Measurements from ENCODE around the gene SLC1A2.

The SLC1A2 gene

DNA sequence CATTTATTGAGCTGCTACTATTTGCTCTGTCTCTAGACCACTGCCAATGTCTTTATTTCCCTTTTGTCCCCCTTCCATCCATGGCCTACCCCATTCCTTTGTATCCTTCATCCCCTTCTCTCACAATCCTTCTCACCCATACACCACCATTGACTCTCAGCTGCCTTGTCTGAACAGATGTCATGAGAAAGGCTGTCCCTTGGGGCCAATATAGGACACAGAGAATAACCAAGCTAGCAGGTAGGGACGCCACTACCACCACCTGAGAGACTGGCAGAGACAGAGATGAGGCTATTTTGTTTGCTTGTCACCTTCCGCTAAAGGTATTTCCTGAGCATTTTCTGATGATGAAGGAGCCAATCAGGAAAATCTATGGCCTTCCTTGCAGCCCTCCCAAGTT, 141.5 kb downstream of the SLC1A2 start:
- no peak for DNase-seq (ENCODE audit: extremely low read depth, low read depth)

GRCh38 chr11:35276396-35277145, 142.8 kb downstream of the SLC1A2 start:
- DNase-seq (ENCODE audit: extremely low read depth, low read depth): no peak
- TF ChIP-seq, protein P1, sequence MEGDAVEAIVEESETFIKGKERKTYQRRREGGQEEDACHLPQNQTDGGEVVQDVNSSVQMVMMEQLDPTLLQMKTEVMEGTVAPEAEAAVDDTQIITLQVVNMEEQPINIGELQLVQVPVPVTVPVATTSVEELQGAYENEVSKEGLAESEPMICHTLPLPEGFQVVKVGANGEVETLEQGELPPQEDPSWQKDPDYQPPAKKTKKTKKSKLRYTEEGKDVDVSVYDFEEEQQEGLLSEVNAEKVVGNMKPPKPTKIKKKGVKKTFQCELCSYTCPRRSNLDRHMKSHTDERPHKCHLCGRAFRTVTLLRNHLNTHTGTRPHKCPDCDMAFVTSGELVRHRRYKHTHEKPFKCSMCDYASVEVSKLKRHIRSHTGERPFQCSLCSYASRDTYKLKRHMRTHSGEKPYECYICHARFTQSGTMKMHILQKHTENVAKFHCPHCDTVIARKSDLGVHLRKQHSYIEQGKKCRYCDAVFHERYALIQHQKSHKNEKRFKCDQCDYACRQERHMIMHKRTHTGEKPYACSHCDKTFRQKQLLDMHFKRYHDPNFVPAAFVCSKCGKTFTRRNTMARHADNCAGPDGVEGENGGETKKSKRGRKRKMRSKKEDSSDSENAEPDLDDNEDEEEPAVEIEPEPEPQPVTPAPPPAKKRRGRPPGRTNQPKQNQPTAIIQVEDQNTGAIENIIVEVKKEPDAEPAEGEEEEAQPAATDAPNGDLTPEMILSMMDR (IDR thresholded peaks at IDR 0.05; ENCODE audit: low read depth, low read length): no peak

More for the DNA sequence above, 141.5 kb downstream of the SLC1A2 start:
- TF ChIP-seq, protein P1 (IDR thresholded peaks at IDR 0.05; ENCODE audit: low read depth, low read length): no peak

GRCh38 chr11:35275786-35276170, 143.6 kb downstream of the SLC1A2 start:
- TF ChIP-seq, protein P1 (IDR thresholded peaks at IDR 0.05; ENCODE audit: low read depth, low read length): no peak
- no peak for DNase-seq (ENCODE audit: extremely low read depth, low read depth)

GRCh38 chr11:35274909-35275785, 144.2 kb downstream of the SLC1A2 start:
- TF ChIP-seq, protein P1 (IDR thresholded peaks at IDR 0.05; ENCODE audit: low read depth, low read length): no peak; the same call in none of the 2 replicates
- no peak for DNase-seq (ENCODE audit: extremely low read depth, low read depth)

GRCh38 chr11:35272391-35272902, 146.9 kb downstream of the SLC1A2 start:
- no peak for DNase-seq (ENCODE audit: extremely low read depth, low read depth)
- TF ChIP-seq, protein P1 (IDR thresholded peaks at IDR 0.05; ENCODE audit: low read depth, low read length): no peak

GRCh38 chr11:35271031-35271430, 148.3 kb downstream of the SLC1A2 start:
- no peak for DNase-seq (ENCODE audit: extremely low read depth, low read depth)
- TF ChIP-seq, protein P1 (IDR thresholded peaks at IDR 0.05; ENCODE audit: low read depth, low read length): no peak

GRCh38 chr11:35270342-35270741, 149.0 kb downstream of the SLC1A2 start:
- no peak for DNase-seq (ENCODE audit: extremely low read depth, low read depth)
- TF ChIP-seq, protein P1 (IDR thresholded peaks at IDR 0.05; ENCODE audit: low read depth, low read length): no peak

Measured in AG09319 (cell line).